Measurements from ENCODE around the gene PSMA4.
"Not testable (repeated sequence)": the region's sequence is repeated elsewhere in the genome, so short reads cannot be mapped to it uniquely, and the experiment has no call there.

The PSMA4 gene

GRCh38 chr15:78551902-78552301 is 11.7 kb downstream of the PSMA4 start:
- DNase-seq (ENCODE audit: low read depth in 2 of 2): no peak

- DNase-seq (ENCODE audit: low read depth in 2 of 2): no peak
Observed at GRCh38 chr15:78552597-78552996, 12.4 kb downstream of the PSMA4 start.

GRCh38 chr15:78560201-78560600 is 20.0 kb downstream of the PSMA4 start:
- DNase-seq (ENCODE audit: low read depth in 2 of 2): not testable (repeated sequence)

GRCh38 chr15:78561490-78561889 is 21.2 kb downstream of the PSMA4 start:
- no peak for DNase-seq (ENCODE audit: low read depth in 2 of 2)

- DNase-seq (ENCODE audit: low read depth in 2 of 2): no peak
Observed at GRCh38 chr15:78563092-78563491, 22.8 kb downstream of the PSMA4 start.

GRCh38 chr15:78564743-78565096 is 24.5 kb downstream of the PSMA4 start:
- no peak for DNase-seq (ENCODE audit: low read depth in 2 of 2)

GRCh38 chr15:78565097-78565950 is 25.1 kb downstream of the PSMA4 start, which contains the start of gene CHRNA5:
Gene CHRNA5, plus strand, starts transcription at chr15:78565520. Its CDS starts 200 bp downstream, at chr15:78565720.
- peak; percentile 68 to 80 for DNase-seq (ENCODE audit: low read depth in 2 of 2)

GRCh38 chr15:78565951-78566774 is 25.9 kb downstream of the PSMA4 start:
- DNase-seq (ENCODE audit: low read depth in 2 of 2): no peak

GRCh38 chr15:78567531-78567930 is 27.3 kb downstream of the PSMA4 start:
- DNase-seq (ENCODE audit: low read depth in 2 of 2): no peak

GRCh38 chr15:78570710-78571109 is 30.5 kb downstream of the PSMA4 start:
- no peak for DNase-seq (ENCODE audit: low read depth in 2 of 2)

GRCh38 chr15:78571382-78571781 is 31.1 kb downstream of the PSMA4 start:
- DNase-seq (ENCODE audit: low read depth in 2 of 2): no peak

- DNase-seq (ENCODE audit: low read depth in 2 of 2): no peak
Observed at GRCh38 chr15:78573416-78573815, 33.2 kb downstream of the PSMA4 start.

- no peak for DNase-seq (ENCODE audit: low read depth in 2 of 2)
Observed at GRCh38 chr15:78574944-78575343, 34.7 kb downstream of the PSMA4 start.

- no peak for DNase-seq (ENCODE audit: low read depth in 2 of 2)
Observed at GRCh38 chr15:78597583-78597982, 57.3 kb downstream of the PSMA4 start.

- no peak for DNase-seq (ENCODE audit: low read depth in 2 of 2)
Observed at GRCh38 chr15:78598348-78598747, 58.1 kb downstream of the PSMA4 start.

- no peak for DNase-seq (ENCODE audit: low read depth in 2 of 2)
Observed at GRCh38 chr15:78599189-78599588, 58.9 kb downstream of the PSMA4 start.

Data from stimulated activated CD4-positive, alpha-beta T cell treated with anti-CD3 and anti-CD28 coated beads, Interleukin-1b, Interleukin-23, amount 100 ng/mL, for 4 hours (primary cell).